IMR-90 (cell line): ENCODE measurements around the gene PQBP1. TPM values are rescaled to one million over a fixed set of nuclear protein-coding genes. Genes with fewer than 3 reads are reported as not detected.

ENCODE experiments used
- ATAC-seq: fragments of 200-7000 bp; cut with Tn5 transposase; 2 replicates; pipeline ENCODE4 v1.9.1; 2020; ENCODE audit warnings: low read depth, mild to moderate bottlenecking, moderate library complexity
- BruUV-seq: library from RNA; stranded (reverse); fragments of 400-500 nt; replicated peaks from 2 replicates; lab custom pipeline; 2021; lab: Mats Ljungman, UMichigan
- CTCF ChIA-PET: fragments of 300-600 bp; formaldehyde crosslinking; extraction: SDS; loops from one replicate; lab custom pipeline; 2021; ENCODE audit warnings: antibody characterized with exemption; lab: Yijun Ruan, JAX
- POLR2A ChIA-PET: fragments of 300-600 bp; sonication (Branson Sonifier 250); formaldehyde crosslinking; loops from one replicate; lab custom pipeline; 2022; ENCODE audit warnings: antibody characterized with exemption; ENCODE audit not compliant: unreplicated experiment; lab: Charles Lee
- DNase-seq: peaks from one replicate; pipeline ENCODE4 v3.0.0; 2013
- H2AFZ ChIP-seq: replicated peaks from 2 replicates; pipeline ENCODE3; 2013; ENCODE audit warnings: low read length, mild to moderate bottlenecking; ENCODE audit not compliant: poor library complexity
- H2AK5ac ChIP-seq: 2 replicates; pipeline ENCODE4 v1.6.1; 2013; ENCODE audit warnings: low read depth, low read length, inconsistent platforms
- H2AK9ac ChIP-seq: replicated peaks from 2 replicates; pipeline ENCODE3; 2013; ENCODE audit warnings: mild to moderate bottlenecking, low read depth, low read length, moderate library complexity; ENCODE audit not compliant: poor library complexity
- H2BK120ac ChIP-seq: 2 replicates; pipeline ENCODE4 v1.6.1; 2013; ENCODE audit warnings: low read depth, low read length, inconsistent platforms
- H2BK15ac ChIP-seq: 3 replicates; pipeline ENCODE4 v1.6.1; 2013; ENCODE audit warnings: low read depth, low read length, inconsistent platforms
- H2BK20ac ChIP-seq: 2 replicates; pipeline ENCODE4 v1.6.1; 2013; ENCODE audit warnings: low read depth, mild to moderate bottlenecking, inconsistent platforms, low read length, moderate library complexity
- H2BK5ac ChIP-seq: 2 replicates; pipeline ENCODE4 v1.6.1; 2013; ENCODE audit warnings: mild to moderate bottlenecking, low read depth, low read length, inconsistent platforms; ENCODE audit not compliant: poor library complexity, severe bottlenecking
- H3K14ac ChIP-seq: replicated peaks from 2 replicates; pipeline ENCODE4 v1.6.1; 2013; ENCODE audit warnings: low read depth, low read length, inconsistent platforms
- H3K18ac ChIP-seq: 2 replicates; pipeline ENCODE4 v1.6.1; 2013; ENCODE audit warnings: low read depth, low read length, control low read depth
- H3K23ac ChIP-seq: 2 replicates; pipeline ENCODE4 v1.6.1; 2013; ENCODE audit warnings: low read depth, low read length, inconsistent platforms
- H3K27ac ChIP-seq: 2 replicates; pipeline ENCODE4 v1.5.1; 2013; ENCODE audit warnings: mild to moderate bottlenecking, control low read depth, low read length; ENCODE audit not compliant: insufficient read depth
- H3K27me3 ChIP-seq: 2 replicates; pipeline ENCODE4 v1.6.1; 2013; ENCODE audit warnings: low read length; ENCODE audit not compliant: control insufficient read depth, insufficient read depth
- H3K36me3 ChIP-seq: 2 replicates; pipeline ENCODE4 v1.6.1; 2013; ENCODE audit warnings: low read length, mixed read lengths; ENCODE audit not compliant: control insufficient read depth, insufficient read depth
- H3K4ac ChIP-seq: 2 replicates; pipeline ENCODE4 v1.6.1; 2013; ENCODE audit warnings: low read depth, low read length, inconsistent platforms
- H3K4me1 ChIP-seq: 2 replicates; pipeline ENCODE4 v1.6.1; 2013; ENCODE audit warnings: low read length, mixed read lengths; ENCODE audit not compliant: control insufficient read depth, insufficient read depth
- H3K4me2 ChIP-seq: 2 replicates; pipeline ENCODE4 v1.6.1; 2013; ENCODE audit warnings: low read depth, mild to moderate bottlenecking, control low read depth, low read length, moderate library complexity
- H3K4me3 ChIP-seq: 2 replicates; pipeline ENCODE4 v1.5.1; 2013; ENCODE audit warnings: low read depth, mild to moderate bottlenecking, control low read depth, low read length, moderate library complexity; ENCODE audit not compliant: insufficient read depth
- H3K56ac ChIP-seq: 2 replicates; pipeline ENCODE4 v1.6.1; 2013; ENCODE audit warnings: low read length, inconsistent platforms; ENCODE audit not compliant: insufficient read depth; ENCODE audit errors: extremely low read depth
- H3K79me1 ChIP-seq, 2 experiments: 2 replicates each; pipeline ENCODE4 v1.6.1; 2013; ENCODE audit warnings: low read length in 2 of 2, inconsistent platforms in 1 of 2, low read depth in 1 of 2
- H3K9ac ChIP-seq: 2 replicates; pipeline ENCODE4 v1.6.1; 2013; ENCODE audit warnings: low read depth, low read length, control low read depth
- H3K9me1 ChIP-seq: 2 replicates; pipeline ENCODE4 v1.6.1; 2013; ENCODE audit warnings: low read length, inconsistent platforms; ENCODE audit not compliant: insufficient read depth
- H3K9me3 ChIP-seq: 2 replicates; pipeline ENCODE4 v1.6.1; 2013; ENCODE audit warnings: low read length; ENCODE audit not compliant: control insufficient read depth, insufficient read depth
- H4K20me1 ChIP-seq: 2 replicates; pipeline ENCODE4 v1.6.1; 2013; ENCODE audit warnings: low read length, inconsistent platforms; ENCODE audit not compliant: insufficient read depth
- H4K5ac ChIP-seq: 2 replicates; pipeline ENCODE4 v1.6.1; 2013; ENCODE audit warnings: mild to moderate bottlenecking, low read depth, low read length, control low read depth
- H4K8ac ChIP-seq, 2 experiments: 2 replicates each; pipeline ENCODE4 v1.6.1; 2013; ENCODE audit warnings: low read depth in 2 of 2, low read length in 2 of 2, control low read depth in 1 of 2, inconsistent platforms in 1 of 2
- H4K91ac ChIP-seq: 2 replicates; pipeline ENCODE4 v1.6.1; 2013; ENCODE audit warnings: low read depth, low read length, inconsistent platforms; ENCODE audit not compliant: insufficient read depth
- BHLHE40 ChIP-seq: fragments of 150-350 bp; IDR thresholded peaks from 2 replicates; pipeline ENCODE4 v1.6.1; 2016; ENCODE audit warnings: mild to moderate bottlenecking, low read depth, low read length
- FOS ChIP-seq: fragments of 150-350 bp; IDR thresholded peaks from 2 replicates; pipeline ENCODE4 v1.6.1; 2016; ENCODE audit warnings: low read depth, low read length
- POLR2A ChIP-seq: IDR thresholded peaks from 2 replicates; pipeline ENCODE4 v1.6.1; 2012; ENCODE audit warnings: mild to moderate bottlenecking, low read depth, low read length
- RAD21 ChIP-seq: IDR thresholded peaks from 2 replicates; pipeline ENCODE4 v1.6.1; 2012; ENCODE audit warnings: low read length, improper control_type of control experiment
- WGBS, 2 experiments: methylation state at CpG; one replicate each; pipeline versions ENCODE4 v1.1.5 to v1.1.7; 2013; ENCODE audit warnings: missing lambda C conversion rate in 2 of 2; ENCODE audit not compliant: insufficient read length in 1 of 2; ENCODE audit errors: extremely low coverage in 2 of 2; 5-methylcytosine and 5-hydroxymethylcytosine counted together
- dilution Hi-C: fragments of 300-500 bp; cut with HindIII; formaldehyde crosslinking; loops from one replicate; pipeline ENCODE4 v1.14.3; 2018; ENCODE audit warnings: low sequenced_read_pairs; ENCODE audit not compliant: unreplicated experiment
- in situ Hi-C: fragments of 300-500 bp; cut with MboI; formaldehyde crosslinking; loops from 3 replicates; pipeline ENCODE4 v1.14.3; 2019; ENCODE audit warnings: low sequenced_read_pairs, inconsistent platforms, mixed read lengths
- intact Hi-C: fragments of 100-400 bp; cut with micrococcal nuclease; formaldehyde crosslinking; loops from 2 replicates; pipeline ENCODE4 v1.10.0; 2022
- polyA plus RNA-seq, 3 experiments: library from polyadenylated mRNA; depleted of rRNA; stranded (reverse); fragments of >200 nt; gene quantifications; 2 replicates each; pipeline ENCODE4 v1.2.3, GENCODE V29; 2012; ENCODE audit warnings: low replicate concordance in 1 of 3
- total RNA-seq: library from RNA; depleted of rRNA; stranded (reverse); fragments of >200 nt; gene quantifications from 2 replicates; pipeline ENCODE4 v1.2.3, GENCODE V29; 2012
- TF ChIP-seq, protein P1 (sequence below): fragments of 150-350 bp; IDR thresholded peaks from 2 replicates; pipeline ENCODE4 v1.6.1; 2017; ENCODE audit warnings: mild to moderate bottlenecking, antibody characterized with exemption, low read length, low read depth

Gene PQBP1
- total and polyA plus RNA-seq, 2 of the 4 experiments (the other 2 are of a cell fraction): 96.4 to 120 TPM

DNA sequence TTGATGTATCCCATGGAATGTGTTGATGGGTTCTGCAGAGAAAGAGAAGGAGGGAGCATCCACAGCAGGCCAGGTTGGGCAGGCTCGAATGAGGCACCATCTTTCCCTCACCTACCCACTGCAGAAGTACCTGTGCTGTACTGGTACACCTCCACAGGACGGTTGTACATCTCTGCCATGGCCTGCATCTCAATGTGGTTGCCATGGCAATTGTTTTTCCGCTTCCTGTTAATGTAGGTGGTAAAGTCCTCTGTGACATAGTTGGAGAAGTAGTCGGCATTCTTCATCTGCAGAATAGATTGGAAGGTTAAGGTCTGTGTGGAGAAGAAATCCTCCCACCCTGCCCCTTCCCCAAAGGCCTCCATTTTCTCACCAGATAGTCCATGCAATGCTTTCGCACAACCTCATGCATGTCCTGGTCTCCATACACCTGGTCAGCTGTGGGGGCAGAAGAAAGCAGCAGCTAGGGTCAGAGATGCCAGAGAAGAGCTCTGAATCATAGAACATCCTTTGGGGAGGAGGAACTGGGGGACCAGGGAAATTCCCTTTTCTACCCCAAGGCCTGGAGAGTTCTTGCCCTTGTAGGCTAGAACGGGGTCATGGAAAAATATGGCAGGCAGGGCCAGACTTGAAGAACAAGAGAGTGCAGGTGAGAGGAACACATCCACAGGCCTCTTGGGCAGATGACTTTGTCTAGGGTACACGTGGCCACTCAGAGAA lies 37.0 kb downstream of the PQBP1 start:
- H3K9me1 ChIP-seq: no peaks in the 10 kb centered on the region; the same call in 1 of the 2 replicates
- no peak overlapping the region for H4K8ac ChIP-seq
- no peak overlapping the region for H3K4me2 ChIP-seq
- no peak overlapping the region for H3K14ac ChIP-seq
- ChIA-PET CTCF (no interaction called here), POLR2A (no interaction called here)
- H3K4me3 ChIP-seq: no peak overlapping the region
- intact Hi-C loops: no loop called here
- peaks cover 2 to 28% of the 10 kb centered on the region in 2 experiments for H3K79me1 ChIP-seq
- in situ Hi-C loops: no loop called here
- no peak for DNase-seq
- no peak overlapping the region for H3K4ac ChIP-seq
- H3K36me3 ChIP-seq: peaks cover 20% of the 10 kb centered on the region
- dilution Hi-C loops: no loop called here
- no peak overlapping the region for H2BK5ac ChIP-seq
- no peaks in the 10 kb centered on the region; the same call in 1 of the 2 replicates for H3K4me1 ChIP-seq
- BruUV-seq: no TSS peak
- no peak overlapping the region for H4K91ac ChIP-seq
- H4K5ac ChIP-seq: no peak overlapping the region
- H2BK20ac ChIP-seq: no peak overlapping the region
- H3K9ac ChIP-seq: no peak overlapping the region
- no peaks in the 10 kb centered on the region for H3K9me3 ChIP-seq
- TF ChIP-seq BHLHE40 (no peak), FOS (no peak), RAD21 (no peak), POLR2A (no peak)
- TF ChIP-seq, protein P1, sequence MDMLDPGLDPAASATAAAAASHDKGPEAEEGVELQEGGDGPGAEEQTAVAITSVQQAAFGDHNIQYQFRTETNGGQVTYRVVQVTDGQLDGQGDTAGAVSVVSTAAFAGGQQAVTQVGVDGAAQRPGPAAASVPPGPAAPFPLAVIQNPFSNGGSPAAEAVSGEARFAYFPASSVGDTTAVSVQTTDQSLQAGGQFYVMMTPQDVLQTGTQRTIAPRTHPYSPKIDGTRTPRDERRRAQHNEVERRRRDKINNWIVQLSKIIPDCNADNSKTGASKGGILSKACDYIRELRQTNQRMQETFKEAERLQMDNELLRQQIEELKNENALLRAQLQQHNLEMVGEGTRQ: no peak
- no peak overlapping the region for H3K18ac ChIP-seq
- H2AFZ ChIP-seq: no peak overlapping the region
- H2AK5ac ChIP-seq: no peak overlapping the region
- H3K56ac ChIP-seq: no peak overlapping the region
- no CpG with 5 or more reads among the region's 7 CpGs for WGBS, 2 experiments
- no peak overlapping the region for H2AK9ac ChIP-seq
- no peak overlapping the region for H2BK120ac ChIP-seq
- H3K23ac ChIP-seq: no peak overlapping the region
- no peak for ATAC-seq
- H4K20me1 ChIP-seq: peaks cover 18% of the 10 kb centered on the region
- no peak overlapping the region for H2BK15ac ChIP-seq
- no peaks in the 10 kb centered on the region for H3K27me3 ChIP-seq
- no peak overlapping the region for H3K27ac ChIP-seq
